ENCODE results near the gene AXDND1.
A peak's percentile ranks its signal among the peaks of the same experiment; 100 is the strongest.
"Not testable (repeated sequence)": the region's sequence is repeated elsewhere in the genome, so short reads cannot be mapped to it uniquely, and the experiment has no call there.

AXDND1 gene

DNA sequence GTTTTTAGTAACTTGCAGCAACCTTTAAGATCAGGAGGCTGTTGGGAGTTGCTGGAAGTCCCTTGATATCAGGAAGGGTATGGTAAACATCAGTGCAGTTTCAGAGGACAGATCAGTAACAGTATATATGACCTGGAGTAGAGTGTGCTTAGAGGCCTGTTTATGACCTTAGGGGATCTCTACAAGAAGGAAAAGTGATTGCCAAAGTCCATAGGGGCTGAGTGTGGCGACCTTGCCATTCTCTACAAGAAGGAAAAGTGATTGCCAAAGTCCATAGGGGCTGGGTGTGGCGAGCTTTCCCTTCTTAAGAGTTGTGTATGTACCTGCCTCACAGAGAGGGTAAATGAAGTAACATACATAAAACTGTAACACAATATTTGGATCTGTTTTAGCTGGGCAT, 28.5 kb upstream of the AXDND1 start:
- Histone ChIP-seq H3K27ac (ENCODE audit: low read depth, low read length, severe bottlenecking) (no peak overlapping the region), H3K4me3 (ENCODE audit: extremely low read depth, insufficient read depth, low read length, poor library complexity, severe bottlenecking) (no peak overlapping the region), H3K9me3 (ENCODE audit: control insufficient read depth, low read length) (no peaks in the 10 kb centered on the region), H3K36me3 (ENCODE audit: control insufficient read depth, insufficient read depth, low read length) (peaks cover 33% of the 10 kb centered on the region), H3K4me1 (ENCODE audit: control insufficient read depth, insufficient read depth, low read length, poor library complexity, severe bottlenecking) (no peaks in the 10 kb centered on the region)
- WGBS, 2 experiments (ENCODE audit: insufficient coverage in 2 of 2), result 100% methylated on average over 1 of the region's 2 CpGs; no CpG with 5 or more reads in 1 of the 2 experiments

GRCh38 chr1:179337942-179338560, 27.7 kb upstream of the AXDND1 start:
- no peaks in the 10 kb centered on the region for H3K4me1 ChIP-seq (ENCODE audit: control insufficient read depth, insufficient read depth, low read length, poor library complexity, severe bottlenecking)
- no peak overlapping the region for H3K27ac ChIP-seq (ENCODE audit: low read depth, low read length, severe bottlenecking)
- 76 to 84% methylated on average over 2 to 4 of the region's 5 CpGs for WGBS, 2 experiments (ENCODE audit: insufficient coverage in 2 of 2)
- no peak overlapping the region for H3K4me3 ChIP-seq (ENCODE audit: extremely low read depth, insufficient read depth, low read length, poor library complexity, severe bottlenecking)
- H3K9me3 ChIP-seq (ENCODE audit: control insufficient read depth, low read length), result no peaks in the 10 kb centered on the region
- peaks cover 40% of the 10 kb centered on the region for H3K36me3 ChIP-seq (ENCODE audit: control insufficient read depth, insufficient read depth, low read length)

- WGBS, 2 experiments (ENCODE audit: insufficient coverage in 2 of 2), result 87 to 94% methylated on average over 1 to 3 of the region's 5 CpGs
- H3K27ac ChIP-seq (ENCODE audit: low read depth, low read length, severe bottlenecking), result no peak overlapping the region
Measured at GRCh38 chr1:179340918-179341317, 24.9 kb upstream of the AXDND1 start.

GRCh38 chr1:179341943-179342547, 23.7 kb upstream of the AXDND1 start:
- 83 to 90% methylated on average over 2 of the region's 4 CpGs for WGBS, 2 experiments (ENCODE audit: insufficient coverage in 2 of 2)
- H3K4me3 ChIP-seq (ENCODE audit: extremely low read depth, insufficient read depth, low read length, poor library complexity, severe bottlenecking), result no peak overlapping the region
- H3K9me3 ChIP-seq (ENCODE audit: control insufficient read depth, low read length), result no peaks in the 10 kb centered on the region
- no peak overlapping the region for H3K27ac ChIP-seq (ENCODE audit: low read depth, low read length, severe bottlenecking)
- H3K4me1 ChIP-seq (ENCODE audit: control insufficient read depth, insufficient read depth, low read length, poor library complexity, severe bottlenecking), result no peaks in the 10 kb centered on the region
- peaks cover 46% of the 10 kb centered on the region for H3K36me3 ChIP-seq (ENCODE audit: control insufficient read depth, insufficient read depth, low read length)

More at GRCh38 chr1:179340918-179341317, 24.9 kb upstream of the AXDND1 start:
- Histone ChIP-seq H3K4me3 (ENCODE audit: extremely low read depth, insufficient read depth, low read length, poor library complexity, severe bottlenecking) (no peak overlapping the region), H3K9me3 (ENCODE audit: control insufficient read depth, low read length) (no peaks in the 10 kb centered on the region), H3K36me3 (ENCODE audit: control insufficient read depth, insufficient read depth, low read length) (peaks cover 46% of the 10 kb centered on the region), H3K4me1 (ENCODE audit: control insufficient read depth, insufficient read depth, low read length, poor library complexity, severe bottlenecking) (no peaks in the 10 kb centered on the region)

- H3K36me3 ChIP-seq (ENCODE audit: control insufficient read depth, insufficient read depth, low read length), result peaks cover 44% of the 10 kb centered on the region
- no peak overlapping the region for H3K4me3 ChIP-seq (ENCODE audit: extremely low read depth, insufficient read depth, low read length, poor library complexity, severe bottlenecking)
- H3K27ac ChIP-seq (ENCODE audit: low read depth, low read length, severe bottlenecking), result no peak overlapping the region
- H3K4me1 ChIP-seq (ENCODE audit: control insufficient read depth, insufficient read depth, low read length, poor library complexity, severe bottlenecking), result no peaks in the 10 kb centered on the region
- 75 to 100% methylated on average over 1 of the region's 4 CpGs for WGBS, 2 experiments (ENCODE audit: insufficient coverage in 2 of 2)
- H3K9me3 ChIP-seq (ENCODE audit: control insufficient read depth, low read length), result no peaks in the 10 kb centered on the region
Measured at GRCh38 chr1:179342740-179343404, 22.9 kb upstream of the AXDND1 start.

DNA sequence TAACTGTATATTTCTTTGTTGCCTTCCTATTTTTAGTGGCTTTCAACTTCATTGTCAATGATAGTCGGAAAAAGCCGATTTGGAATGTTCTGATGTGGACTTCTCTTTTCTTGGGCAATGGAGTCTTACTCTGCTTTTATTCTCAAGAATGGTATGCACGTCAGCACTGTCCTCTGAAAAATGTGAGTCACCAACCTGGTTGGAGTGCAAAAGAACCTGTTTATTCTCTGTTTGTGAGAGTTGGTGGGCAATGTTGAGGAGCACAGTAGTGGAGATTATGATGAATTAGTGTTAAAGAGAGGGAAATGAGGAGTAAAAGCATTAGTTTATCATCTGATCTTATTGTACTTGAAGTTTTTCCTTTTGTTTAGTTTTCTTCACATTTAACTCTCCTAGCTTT, 14.5 kb upstream of the AXDND1 start:
- 97% methylated on average over 3 of the region's 3 CpGs for WGBS, 2 experiments (ENCODE audit: insufficient coverage in 2 of 2)
- Histone ChIP-seq H3K36me3 (ENCODE audit: control insufficient read depth, insufficient read depth, low read length) (peaks cover 27% of the 10 kb centered on the region), H3K4me1 (ENCODE audit: control insufficient read depth, insufficient read depth, low read length, poor library complexity, severe bottlenecking) (peaks cover 4% of the 10 kb centered on the region), H3K4me3 (ENCODE audit: extremely low read depth, insufficient read depth, low read length, poor library complexity, severe bottlenecking) (no peak overlapping the region), H3K9me3 (ENCODE audit: control insufficient read depth, low read length) (no peaks in the 10 kb centered on the region), H3K27ac (ENCODE audit: low read depth, low read length, severe bottlenecking) (no peak overlapping the region)

DNA sequence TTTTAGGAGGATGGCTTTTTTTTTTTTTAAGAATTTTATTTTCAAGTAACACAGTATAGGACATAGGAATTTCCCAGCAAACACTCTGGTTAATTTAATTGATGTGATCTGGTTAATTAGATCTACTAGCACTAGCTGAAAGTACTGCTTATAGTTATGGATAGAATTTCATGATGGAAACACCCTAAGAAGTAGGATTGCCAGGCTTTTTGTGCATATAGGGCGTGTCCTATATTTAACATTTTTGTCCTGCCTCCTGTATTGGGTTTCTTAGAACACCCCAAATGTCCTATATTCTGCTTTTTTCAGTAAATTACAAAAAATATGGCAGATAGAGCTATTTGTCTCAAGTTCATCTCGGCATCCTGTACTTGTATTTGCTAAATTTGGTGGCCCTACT, 13.5 kb upstream of the AXDND1 start:
- Histone ChIP-seq H3K4me3 (ENCODE audit: extremely low read depth, insufficient read depth, low read length, poor library complexity, severe bottlenecking) (no peak overlapping the region), H3K36me3 (ENCODE audit: control insufficient read depth, insufficient read depth, low read length) (peaks cover 27% of the 10 kb centered on the region), H3K27ac (ENCODE audit: low read depth, low read length, severe bottlenecking) (no peak overlapping the region), H3K4me1 (ENCODE audit: control insufficient read depth, insufficient read depth, low read length, poor library complexity, severe bottlenecking) (peaks cover 4% of the 10 kb centered on the region), H3K9me3 (ENCODE audit: control insufficient read depth, low read length) (no peaks in the 10 kb centered on the region)
- WGBS, 2 experiments (ENCODE audit: insufficient coverage in 2 of 2), result 80% methylated on average over 1 of the region's 2 CpGs; no CpG with 5 or more reads in 1 of the 2 experiments

DNA sequence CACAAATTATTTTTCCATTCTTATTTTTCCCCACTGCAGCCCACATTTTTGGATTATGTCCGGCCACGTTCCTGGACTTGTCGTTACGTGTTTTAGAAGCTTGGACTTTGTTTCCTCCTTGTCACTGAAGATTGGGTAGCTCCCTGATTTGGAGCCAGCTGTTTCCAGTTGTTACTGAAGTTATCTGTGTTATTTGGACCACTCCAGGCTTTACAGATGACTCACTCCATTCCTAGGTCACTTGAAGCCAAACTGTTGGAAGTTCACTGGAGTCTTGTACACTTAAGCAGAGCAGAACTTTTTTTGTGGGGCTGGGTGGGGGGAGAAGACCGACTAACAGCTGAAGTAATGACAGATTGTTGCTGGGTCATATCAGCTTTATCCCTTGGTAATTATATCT, 12.2 kb upstream of the AXDND1 start:
- Histone ChIP-seq H3K4me3 (ENCODE audit: extremely low read depth, insufficient read depth, low read length, poor library complexity, severe bottlenecking) (no peak overlapping the region), H3K36me3 (ENCODE audit: control insufficient read depth, insufficient read depth, low read length) (peaks cover 23% of the 10 kb centered on the region), H3K4me1 (ENCODE audit: control insufficient read depth, insufficient read depth, low read length, poor library complexity, severe bottlenecking) (peaks cover 4% of the 10 kb centered on the region), H3K9me3 (ENCODE audit: control insufficient read depth, low read length) (no peaks in the 10 kb centered on the region), H3K27ac (ENCODE audit: low read depth, low read length, severe bottlenecking) (peak overlapping the region; percentile 55)
- 95% methylated on average over 4 of the region's 5 CpGs; no CpG with 5 or more reads in 1 of the 2 experiments for WGBS, 2 experiments (ENCODE audit: insufficient coverage in 2 of 2)

- not testable (repeated sequence) for H3K4me3 ChIP-seq (ENCODE audit: extremely low read depth, insufficient read depth, low read length, poor library complexity, severe bottlenecking); H3K36me3 ChIP-seq (ENCODE audit: control insufficient read depth, insufficient read depth, low read length); H3K4me1 ChIP-seq (ENCODE audit: control insufficient read depth, insufficient read depth, low read length, poor library complexity, severe bottlenecking); H3K9me3 ChIP-seq (ENCODE audit: control insufficient read depth, low read length); H3K27ac ChIP-seq (ENCODE audit: low read depth, low read length, severe bottlenecking)
- 100% methylated on average over 2 of the region's 2 CpGs; no CpG with 5 or more reads in 1 of the 2 experiments for WGBS, 2 experiments (ENCODE audit: insufficient coverage in 2 of 2)
Measured at GRCh38 chr1:179361631-179362030, 4.1 kb upstream of the AXDND1 start.

DNA sequence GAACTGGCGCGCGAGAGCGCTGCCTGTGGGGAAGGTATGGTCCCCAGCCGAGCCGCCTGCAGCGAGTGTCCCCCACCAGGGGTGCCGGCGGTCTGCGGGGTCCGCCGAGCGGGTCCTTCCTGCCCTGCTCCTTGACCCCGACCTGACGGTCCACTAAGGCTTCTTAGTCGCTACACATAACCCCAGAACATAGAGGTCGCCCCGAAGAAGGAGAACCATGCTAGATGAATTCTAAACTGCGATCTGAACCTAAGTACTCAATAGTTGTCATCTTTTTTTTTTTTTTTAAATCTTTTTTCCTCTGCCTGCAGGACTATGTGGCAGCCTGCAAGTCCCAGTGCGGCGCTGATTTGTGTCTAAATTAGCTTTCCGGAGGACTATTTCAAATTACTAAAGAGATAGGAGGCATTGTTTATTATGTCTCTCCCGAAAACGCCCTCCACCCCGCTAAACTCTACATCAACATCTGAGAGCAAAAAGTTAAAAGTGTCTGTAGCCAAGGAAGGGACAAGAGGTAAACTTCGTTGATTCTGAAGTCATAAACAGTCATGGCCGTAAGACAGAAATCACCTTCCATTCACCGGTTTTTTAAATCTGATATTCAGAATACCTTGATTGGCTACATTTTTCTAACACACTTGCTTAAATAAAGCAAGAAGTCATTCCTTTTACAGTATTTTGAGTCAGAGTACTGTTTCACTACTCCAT, 476 bp downstream of the AXDND1 start:
- Histone ChIP-seq H3K36me3 (ENCODE audit: control insufficient read depth, insufficient read depth, low read length) (no peaks in the 10 kb centered on the region), H3K9me3 (ENCODE audit: control insufficient read depth, low read length) (no peaks in the 10 kb centered on the region), H3K27ac (ENCODE audit: low read depth, low read length, severe bottlenecking) (peak overlapping the region; percentile 96), H3K4me1 (ENCODE audit: control insufficient read depth, insufficient read depth, low read length, poor library complexity, severe bottlenecking) (peaks cover 4% of the 10 kb centered on the region), H3K4me3 (ENCODE audit: extremely low read depth, insufficient read depth, low read length, poor library complexity, severe bottlenecking) (peak overlapping the region; percentile 73)
- WGBS, 2 experiments (ENCODE audit: insufficient coverage in 2 of 2), result 6 to 14% methylated on average over 17 to 19 of the region's 28 CpGs

Data from mesodermal cell (in vitro differentiated cells).